Endothelial cell of hepatic sinusoid (primary cell): ENCODE measurements around the gene MTR.

ENCODE experiments used
- in situ Hi-C: cut with HindIII; loops from 2 replicates; pipeline ENCODE4 v1.10.0; 2017; ENCODE audit warnings: low sequenced_read_pairs

The MTR gene

GRCh38 chr1:236774926-236775325, 20.2 kb upstream of the MTR start:
- in situ Hi-C loops = no loop called here

GRCh38 chr1:236779312-236779711, 15.8 kb upstream of the MTR start:
- in situ Hi-C loops = no loop called here

- in situ Hi-C loops = no loop called here
Observed at GRCh38 chr1:236785477-236785876, 9.6 kb upstream of the MTR start.

GRCh38 chr1:236786453-236786852, 8.6 kb upstream of the MTR start:
- in situ Hi-C loops = no loop called here

GRCh38 chr1:236794585-236795034, 482 bp upstream of the MTR start:
- in situ Hi-C loops = no loop called here

GRCh38 chr1:236795757-236796667, 920 bp downstream of the MTR start:
- in situ Hi-C loops = no loop called here

GRCh38 chr1:236799001-236799400, 3.9 kb downstream of the MTR start:
- in situ Hi-C loops = no loop called here

- in situ Hi-C loops = no loop called here
Observed at GRCh38 chr1:236800002-236800620, 5.0 kb downstream of the MTR start.

GRCh38 chr1:236800623-236801022, 5.5 kb downstream of the MTR start:
- in situ Hi-C loops = no loop called here

- in situ Hi-C loops = no loop called here
Observed at GRCh38 chr1:236802264-236802663, 7.2 kb downstream of the MTR start.

- in situ Hi-C loops = no loop called here
Observed at GRCh38 chr1:236806634-236807033, 11.5 kb downstream of the MTR start.

- in situ Hi-C loops = no loop called here
Observed at GRCh38 chr1:236808005-236808404, 12.9 kb downstream of the MTR start.

GRCh38 chr1:236808564-236809130, 13.6 kb downstream of the MTR start:
- in situ Hi-C loops = no loop called here

GRCh38 chr1:236809148-236809547, 14.1 kb downstream of the MTR start:
- in situ Hi-C loops = no loop called here

GRCh38 chr1:236810018-236810417, 14.9 kb downstream of the MTR start:
- in situ Hi-C loops = loop anchor here (5.0 kb wide), 2 partner anchors 47 to 78 kb away; no protein-coding TSS in a partner anchor

GRCh38 chr1:236812334-236813030, 17.4 kb downstream of the MTR start:
- in situ Hi-C loops = loop anchor here (5.0 kb wide), 2 partner anchors 45 to 80 kb away; no protein-coding TSS in a partner anchor

GRCh38 chr1:236815941-236816340, 20.8 kb downstream of the MTR start:
- in situ Hi-C loops = no loop called here

- in situ Hi-C loops = no loop called here
Observed at GRCh38 chr1:236819856-236820255, 24.8 kb downstream of the MTR start.

- in situ Hi-C loops = no loop called here
Observed at GRCh38 chr1:236821091-236821627, 26.1 kb downstream of the MTR start.

GRCh38 chr1:236823559-236823958, 28.5 kb downstream of the MTR start:
- in situ Hi-C loops = no loop called here

- in situ Hi-C loops = no loop called here
Observed at GRCh38 chr1:236829085-236829484, 34.0 kb downstream of the MTR start.
